Neural progenitor cell (in vitro differentiated cells): Measurements from ENCODE around the gene SLC25A12.

Experiments
- CTCF ChIP-seq: fragments of 200-600 bp; sonication (generic); IDR thresholded peaks from 2 replicates; pipeline ENCODE4 v1.5.1; 2017; ENCODE audit warnings: antibody characterized with exemption, mild to moderate bottlenecking
- EZH2 ChIP-seq: fragments of 200-600 bp; sonication (generic); IDR thresholded peaks from 2 replicates; pipeline ENCODE4 v1.6.1; 2017; ENCODE audit warnings: antibody characterized with exemption, mild to moderate bottlenecking, moderate library complexity

DNA sequence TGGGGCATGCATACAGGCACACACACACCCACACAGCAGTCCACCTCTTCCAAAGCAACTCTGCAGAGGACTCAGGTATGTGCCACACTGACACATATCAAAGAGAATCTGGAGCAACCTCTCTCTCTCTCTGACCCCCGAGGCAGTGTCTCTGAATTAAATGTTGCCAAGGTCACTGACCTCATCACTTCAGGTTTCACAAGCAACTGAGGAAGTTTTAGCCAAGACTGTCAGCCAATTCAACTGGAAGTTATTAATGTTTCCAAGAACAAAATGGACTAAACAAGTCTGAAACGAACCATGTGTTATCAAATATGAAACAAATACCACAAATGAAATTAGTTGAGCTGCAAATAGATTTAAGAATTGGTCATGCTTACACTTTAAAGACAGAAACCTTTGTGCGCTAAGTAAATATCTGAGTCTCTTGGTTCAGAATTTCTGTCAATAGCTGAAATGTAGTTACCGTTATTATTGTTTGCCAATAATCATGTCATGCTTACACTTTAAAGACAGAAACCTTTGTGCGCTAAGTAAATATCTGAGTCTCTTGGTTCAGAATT is 86.1 kb downstream of the SLC25A12 start:
- no peak for TF ChIP-seq EZH2
- TF ChIP-seq CTCF: no peak
